PC-3 (cell line): Measurements from ENCODE around the gene DDIAS. TPM values are rescaled to one million over a fixed set of nuclear protein-coding genes. Genes with fewer than 3 reads are reported as not detected.
"Not testable (repeated sequence)": the region's sequence is repeated elsewhere in the genome, so short reads cannot be mapped to it uniquely, and the experiment has no call there.

Experiments used
- ATAC-seq: fragments of 200-7000 bp; cut with Tn5 transposase; 2 replicates; pipeline ENCODE4 v1.9.1; 2020; ENCODE audit warnings: mild to moderate bottlenecking, moderate library complexity
- BruUV-seq: library from RNA; stranded (reverse); fragments of 400-500 nt; replicated peaks from 2 replicates; lab custom pipeline; 2021; lab: Mats Ljungman, UMichigan
- CTCF ChIA-PET: fragments of 300-600 bp; sonication (Branson Sonifier 250); formaldehyde crosslinking; loops from one replicate; lab custom pipeline; 2022; ENCODE audit warnings: antibody characterized with exemption; lab: Charles Lee
- POLR2A ChIA-PET: fragments of 300-600 bp; sonication (Branson Sonifier 250); formaldehyde crosslinking; loops from one replicate; lab custom pipeline; 2022; ENCODE audit warnings: antibody characterized with exemption; ENCODE audit not compliant: unreplicated experiment; lab: Charles Lee
- DNase-seq: peaks from one replicate; pipeline ENCODE4 v3.0.0-alpha.2; 2015
- H2AFZ ChIP-seq: fragments of 300-600 bp; sonication (generic); 2 replicates; pipeline ENCODE4 v1.6.0; 2016; ENCODE audit warnings: antibody characterized with exemption, low read length
- H3F3A ChIP-seq: fragments of 300-600 bp; sonication (generic); one replicate; pipeline ENCODE4 v1.6.0; 2017; ENCODE audit warnings: antibody characterized with exemption, low read length, control low read depth, mild to moderate bottlenecking; ENCODE audit not compliant: unreplicated experiment
- H3K27ac ChIP-seq: fragments of 300-600 bp; sonication (generic); 2 replicates; pipeline ENCODE4 v1.5.1; 2016; ENCODE audit warnings: mild to moderate bottlenecking, low read length
- H3K27me3 ChIP-seq: fragments of 300-600 bp; sonication (generic); 2 replicates; pipeline ENCODE4 v1.6.1; 2016; ENCODE audit warnings: low read length, mixed read lengths
- H3K36me3 ChIP-seq: fragments of 300-600 bp; sonication (generic); 2 replicates; pipeline ENCODE4 v1.6.1; 2016; ENCODE audit warnings: low read depth, mixed run types, low read length, mixed read lengths
- H3K4me1 ChIP-seq: fragments of 300-600 bp; sonication (generic); 2 replicates; pipeline ENCODE4 v1.5.1; 2016; ENCODE audit warnings: low read length; ENCODE audit not compliant: insufficient read depth
- H3K4me2 ChIP-seq: fragments of 300-600 bp; sonication (generic); 2 replicates; pipeline ENCODE4 v1.6.0; 2016; ENCODE audit warnings: low read length
- H3K4me3 ChIP-seq: fragments of 300-600 bp; sonication (generic); 2 replicates; pipeline ENCODE4 v1.5.1; 2016; ENCODE audit warnings: mild to moderate bottlenecking, low read length, mixed read lengths
- H3K79me2 ChIP-seq: fragments of 300-600 bp; sonication (generic); 2 replicates; pipeline ENCODE4 v1.6.1; 2017; ENCODE audit warnings: low read length, mixed read lengths
- H3K9ac ChIP-seq: fragments of 300-600 bp; sonication (generic); 2 replicates; pipeline ENCODE4 v1.6.0; 2016; ENCODE audit warnings: mild to moderate bottlenecking, low read length
- H3K9me2 ChIP-seq: fragments of 300-600 bp; sonication (generic); replicated peaks from 2 replicates; pipeline ENCODE4 v1.6.1; 2016; ENCODE audit warnings: mixed run types, low read length, mixed read lengths
- H3K9me3 ChIP-seq: fragments of 300-600 bp; sonication (generic); 2 replicates; pipeline ENCODE4 v1.6.1; 2016; ENCODE audit warnings: low read length, mixed read lengths
- H4K20me1 ChIP-seq: fragments of 300-600 bp; sonication (generic); 2 replicates; pipeline ENCODE4 v1.6.1; 2016; ENCODE audit warnings: low read length, mixed read lengths
- CTCF ChIP-seq: fragments of 300-600 bp; sonication (generic); conservative IDR thresholded peaks from 2 replicates; pipeline ENCODE4 v1.5.1; 2017; ENCODE audit warnings: antibody characterized with exemption, low read depth, mild to moderate bottlenecking, low read length
- EZH2 ChIP-seq: fragments of 300-600 bp; sonication (generic); IDR thresholded peaks from one replicate; pipeline ENCODE4 v1.6.1; 2017; ENCODE audit warnings: antibody characterized with exemption, mild to moderate bottlenecking, low read length; ENCODE audit not compliant: unreplicated experiment
- EZH2phosphoT487 ChIP-seq: fragments of 300-600 bp; sonication (generic); IDR thresholded peaks from 2 replicates; pipeline ENCODE4 v1.6.1; 2018; ENCODE audit warnings: mild to moderate bottlenecking, antibody characterized with exemption, low read length, borderline replicate concordance
- intact Hi-C: fragments of 100-400 bp; cut with micrococcal nuclease; formaldehyde crosslinking; loops from 2 replicates; pipeline ENCODE4 v1.9.0; 2023
- total RNA-seq: library from RNA; depleted of rRNA; stranded (reverse); fragments of >200 nt; gene quantifications from 2 replicates; pipeline ENCODE4 v1.2.3, GENCODE V29; 2014

The DDIAS gene
- total RNA-seq, 1 experiment from 2014 or later = 24.9 TPM

- Histone ChIP-seq H3K27ac (no peak overlapping the region), H3K79me2 (no peaks in the 10 kb centered on the region), H3K9ac (no peak overlapping the region), H3K4me2 (no peak overlapping the region), H3K36me3 (no peaks in the 10 kb centered on the region), H3K4me1 (no peaks in the 10 kb centered on the region), H3K9me2 (no peaks in the 10 kb centered on the region), H3K27me3 (no peaks in the 10 kb centered on the region), H4K20me1 (no peaks in the 10 kb centered on the region), H3K9me3 (no peaks in the 10 kb centered on the region), H3F3A (no peaks in the 10 kb centered on the region), H2AFZ (no peak overlapping the region), H3K4me3 (no peak overlapping the region)
- DNase-seq (no peak), ATAC-seq (no peak)
- BruUV-seq = no TSS peak
- CTCF ChIA-PET = no interaction called here
- TF ChIP-seq EZH2 (no peak), EZH2phosphoT487 (no peak), CTCF (no peak)
- POLR2A ChIA-PET = interaction anchor here (0.7 kb wide), 1 partner anchor 127 kb away, joined by 3 read pairs; no protein-coding TSS in a partner anchor
- intact Hi-C loops = no loop called here
These were observed 42.7 kb downstream of the DDIAS start for GRCh38 chr11:82944198-82944597.

- BruUV-seq, H2AFZ ChIP-seq, CTCF ChIA-PET, H3K36me3 ChIP-seq, H3K27ac ChIP-seq, ATAC-seq, H3K79me2 ChIP-seq, H4K20me1 ChIP-seq, DNase-seq, H3K9me2 ChIP-seq, H3F3A ChIP-seq, H3K4me2 ChIP-seq, POLR2A ChIA-PET, intact Hi-C loops, H3K9me3 ChIP-seq, H3K9ac ChIP-seq, H3K27me3 ChIP-seq, H3K4me1 ChIP-seq, H3K4me3 ChIP-seq: not testable (repeated sequence)
These were observed 43.5 kb downstream of the DDIAS start for GRCh38 chr11:82945041-82945440.

- H3K9me3 ChIP-seq = no peaks in the 10 kb centered on the region
- H3K9ac ChIP-seq = no peak overlapping the region
- no peaks in the 10 kb centered on the region for H3K79me2 ChIP-seq
- ChIA-PET POLR2A (no interaction called here), CTCF (no interaction called here)
- no peak overlapping the region for H3K4me3 ChIP-seq
- ATAC-seq = no peak
- no peaks in the 10 kb centered on the region for H3K4me1 ChIP-seq
- no peak overlapping the region for H2AFZ ChIP-seq
- no peak for TF ChIP-seq EZH2
- no peak for TF ChIP-seq CTCF
- TF ChIP-seq EZH2phosphoT487 = no peak
- DNase-seq = no peak
- BruUV-seq = no TSS peak
- no peaks in the 10 kb centered on the region for H4K20me1 ChIP-seq
- no peaks in the 10 kb centered on the region for H3K27me3 ChIP-seq
- H3K9me2 ChIP-seq = no peaks in the 10 kb centered on the region
- H3F3A ChIP-seq = no peaks in the 10 kb centered on the region
- no peaks in the 10 kb centered on the region for H3K36me3 ChIP-seq
- no peak overlapping the region for H3K27ac ChIP-seq
- no peak overlapping the region for H3K4me2 ChIP-seq
- intact Hi-C loops = no loop called here
These were observed 44.1 kb downstream of the DDIAS start for GRCh38 chr11:82945682-82946081.
